Activated CD8-positive, alpha-beta memory T cell treated with anti-CD3 and anti-CD28 coated beads, Interleukin-2, amount 50 U/mL, for 1 hour (primary cell): ENCODE results near the gene MGAT3.
"Not testable (repeated sequence)": the region's sequence is repeated elsewhere in the genome, so short reads cannot be mapped to it uniquely, and the experiment has no call there.

Experiments used
- DNase-seq: peaks from one replicate; pipeline ENCODE4 v3.0.0-alpha.2; 2020; ENCODE audit errors: extremely low read depth

The MGAT3 gene

GRCh38 chr22:39456522-39457197 lies at the start of gene MGAT3:
TSS of gene MGAT3 (plus strand) at chr22:39457012. CDS start at chr22:39487348, 30,336 bp downstream.
- no peak for DNase-seq

GRCh38 chr22:39408173-39408572 lies 48.6 kb upstream of the MGAT3 start:
- no peak for DNase-seq

GRCh38 chr22:39408807-39409206 lies 48.0 kb upstream of the MGAT3 start:
- no peak for DNase-seq

- DNase-seq = no peak
These were observed 47.2 kb upstream of the MGAT3 start for GRCh38 chr22:39409516-39410029.

GRCh38 chr22:39410264-39410663 lies 46.5 kb upstream of the MGAT3 start:
- DNase-seq = no peak

- DNase-seq = not testable (repeated sequence)
These were observed 44.9 kb upstream of the MGAT3 start for GRCh38 chr22:39411828-39412365.

GRCh38 chr22:39413204-39413603 lies 43.6 kb upstream of the MGAT3 start:
- not testable (repeated sequence) for DNase-seq

- DNase-seq = no peak
These were observed 42.4 kb upstream of the MGAT3 start for GRCh38 chr22:39414377-39414776.

GRCh38 chr22:39414886-39415285 lies 41.9 kb upstream of the MGAT3 start:
- no peak for DNase-seq

GRCh38 chr22:39415506-39415905 lies 41.3 kb upstream of the MGAT3 start:
- no peak for DNase-seq

GRCh38 chr22:39416319-39416718 lies 40.5 kb upstream of the MGAT3 start:
- DNase-seq = no peak

- no peak for DNase-seq
These were observed 39.2 kb upstream of the MGAT3 start for GRCh38 chr22:39417641-39418040.

GRCh38 chr22:39418696-39419095 lies 38.1 kb upstream of the MGAT3 start:
- DNase-seq = no peak

GRCh38 chr22:39419096-39419495 lies 37.7 kb upstream of the MGAT3 start:
- no peak for DNase-seq

GRCh38 chr22:39419911-39420310 lies 36.9 kb upstream of the MGAT3 start:
- DNase-seq = no peak

- no peak for DNase-seq
These were observed 35.1 kb upstream of the MGAT3 start for GRCh38 chr22:39421691-39422090.

GRCh38 chr22:39422101-39422500 lies 34.7 kb upstream of the MGAT3 start:
- no peak for DNase-seq

- DNase-seq = no peak
These were observed 34.1 kb upstream of the MGAT3 start for GRCh38 chr22:39422721-39423120.

- no peak for DNase-seq
These were observed 32.8 kb upstream of the MGAT3 start for GRCh38 chr22:39423976-39424375.

GRCh38 chr22:39426380-39427043 lies 30.3 kb upstream of the MGAT3 start:
- no peak for DNase-seq

- no peak for DNase-seq
These were observed 28.8 kb upstream of the MGAT3 start for GRCh38 chr22:39427751-39428596.

- DNase-seq = no peak
These were observed 28.2 kb upstream of the MGAT3 start for GRCh38 chr22:39428597-39429071.
